ENCODE results near the gene TUSC1.
"Not testable (repeated sequence)": the region's sequence is repeated elsewhere in the genome, so short reads cannot be mapped to it uniquely, and the experiment has no call there.

TUSC1 gene

DNA sequence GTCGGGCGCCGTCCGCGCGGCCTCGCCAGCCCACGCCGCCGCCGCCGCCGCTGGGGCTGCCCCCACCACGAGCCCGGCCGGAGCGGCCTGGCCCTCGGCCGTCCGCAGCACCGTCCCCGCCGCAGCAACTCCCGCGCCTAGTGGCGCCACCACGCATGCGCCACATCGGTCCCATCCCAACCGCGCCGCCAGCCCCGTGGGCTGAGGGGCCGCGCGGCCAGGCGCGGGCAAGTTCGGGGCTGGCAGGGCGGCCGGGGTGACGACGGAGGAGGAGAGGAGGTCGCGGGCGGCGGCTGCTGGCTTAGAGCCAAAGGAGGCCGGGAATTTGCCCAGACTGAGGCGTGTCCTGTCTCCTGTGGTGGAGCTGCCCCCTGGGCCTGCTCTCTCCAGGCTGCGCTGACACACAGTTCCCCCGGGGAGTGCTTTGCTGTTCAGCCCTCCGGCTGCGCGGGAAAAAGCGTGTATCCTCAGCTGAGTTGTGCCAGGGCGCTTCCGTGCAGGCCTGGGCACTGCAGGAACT is at the start of gene TUSC1:
Gene TUSC1 (minus strand): TSS at position 298 of the 520 bp plus-strand sequence. CDS start 132 bp downstream, at position 166.
- Histone ChIP-seq H3K9me3 (ENCODE audit: low read length) (no peaks in the 10 kb centered on the region), H3K27me3 (ENCODE audit: insufficient read depth, low read length) (peaks cover 6% of the 10 kb centered on the region), H3K4me1 (ENCODE audit: insufficient read depth, low read length) (no peaks in the 10 kb centered on the region), H3K36me3 (ENCODE audit: insufficient read depth, low read length) (no peaks in the 10 kb centered on the region), H3K4me3 (ENCODE audit: low read length) (no peak within 1 kb of the TSS), H2AFZ (ENCODE audit: low read depth, low read length) (no peak within 1 kb of the TSS)

DNA sequence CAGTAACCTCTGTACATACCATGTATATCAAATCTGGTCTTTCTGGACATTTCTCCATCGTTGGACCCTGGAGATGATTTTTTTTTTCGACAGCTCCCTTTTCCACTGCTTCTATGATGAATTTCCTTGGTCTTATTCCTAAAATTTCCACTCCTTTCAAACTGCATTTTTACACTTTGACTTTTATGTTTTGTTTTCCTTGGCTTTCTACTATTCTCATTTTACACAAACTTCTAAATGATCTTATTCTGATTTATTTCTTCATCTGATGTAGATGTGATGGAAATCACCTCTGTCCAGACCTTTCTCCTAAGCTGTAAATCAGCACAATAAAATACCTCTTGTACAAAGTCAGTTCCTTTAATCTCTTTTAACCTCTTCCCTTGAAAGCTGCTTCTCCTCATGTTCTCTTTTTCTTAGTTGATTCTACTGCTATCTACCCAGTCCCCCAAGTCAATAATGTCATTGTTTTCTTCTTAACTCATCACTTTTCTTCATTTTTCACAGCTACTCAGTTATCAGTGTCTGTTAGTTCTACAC is 48.7 kb upstream of the TUSC1 start:
- Histone ChIP-seq H3K4me3 (ENCODE audit: low read length) (no peak overlapping the region), H3K36me3 (ENCODE audit: insufficient read depth, low read length) (no peaks in the 10 kb centered on the region), H3K9me3 (ENCODE audit: low read length) (no peaks in the 10 kb centered on the region), H3K27me3 (ENCODE audit: insufficient read depth, low read length) (no peaks in the 10 kb centered on the region), H3K4me1 (ENCODE audit: insufficient read depth, low read length) (no peaks in the 10 kb centered on the region), H2AFZ (ENCODE audit: low read depth, low read length) (no peak overlapping the region)

DNA sequence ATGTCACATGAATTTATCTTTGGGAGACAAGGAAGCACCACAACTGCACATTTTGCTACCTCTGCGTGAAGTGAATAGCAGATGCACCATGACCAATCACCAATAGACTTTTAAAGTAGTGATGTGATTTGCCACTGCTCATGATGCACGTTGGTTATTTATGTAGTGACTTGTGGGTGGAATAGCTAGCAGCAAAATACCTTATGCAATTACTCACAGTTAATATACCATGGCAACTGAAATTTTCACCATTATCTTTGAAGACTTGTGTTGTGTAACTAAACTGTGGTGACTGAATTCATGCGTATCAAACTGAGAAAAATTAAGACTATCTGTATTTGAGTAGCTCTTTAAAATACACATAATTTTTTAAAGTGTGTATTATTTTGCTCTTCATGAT is 46.2 kb upstream of the TUSC1 start:
- no peak overlapping the region for H3K4me3 ChIP-seq (ENCODE audit: low read length)
- no peaks in the 10 kb centered on the region for H3K27me3 ChIP-seq (ENCODE audit: insufficient read depth, low read length)
- H3K9me3 ChIP-seq (ENCODE audit: low read length): no peaks in the 10 kb centered on the region
- no peaks in the 10 kb centered on the region for H3K36me3 ChIP-seq (ENCODE audit: insufficient read depth, low read length)
- no peak overlapping the region for H2AFZ ChIP-seq (ENCODE audit: low read depth, low read length)
- H3K4me1 ChIP-seq (ENCODE audit: insufficient read depth, low read length): no peaks in the 10 kb centered on the region

DNA sequence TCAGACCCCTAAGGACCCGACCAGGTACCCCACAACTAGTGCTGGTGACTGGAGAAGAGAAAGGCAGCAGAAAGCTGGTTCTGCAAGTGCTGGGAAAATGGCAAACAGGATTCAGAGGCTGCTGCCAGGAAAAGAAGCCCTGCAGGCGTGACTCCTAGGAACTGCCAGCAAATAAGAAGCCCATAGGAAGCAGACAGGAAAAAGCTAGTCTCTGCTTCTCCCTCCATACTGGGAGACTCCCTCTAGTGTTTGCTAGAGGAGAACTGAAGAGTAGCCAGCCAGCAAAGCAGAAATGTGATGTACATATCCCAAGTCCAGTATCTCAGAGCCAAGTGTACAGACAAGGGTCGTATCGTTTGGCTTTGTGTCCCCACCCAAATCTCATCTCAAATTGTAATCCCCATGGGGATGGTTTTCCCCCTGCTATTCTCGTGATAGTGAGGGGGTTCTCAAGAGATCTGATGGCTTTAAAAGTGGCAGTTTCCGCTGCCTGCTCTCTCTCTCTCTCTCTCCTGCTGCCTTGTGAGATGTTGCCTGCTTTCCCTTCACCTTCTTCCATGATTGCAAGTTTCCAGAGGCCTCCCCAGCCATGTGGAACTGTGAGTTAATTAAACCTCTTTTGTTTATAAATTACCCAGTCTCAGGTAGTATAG is 38.1 kb upstream of the TUSC1 start:
- H3K36me3 ChIP-seq (ENCODE audit: insufficient read depth, low read length): no peaks in the 10 kb centered on the region
- H3K9me3 ChIP-seq (ENCODE audit: low read length): no peaks in the 10 kb centered on the region
- no peak overlapping the region for H2AFZ ChIP-seq (ENCODE audit: low read depth, low read length)
- no peak overlapping the region for H3K4me3 ChIP-seq (ENCODE audit: low read length)
- no peaks in the 10 kb centered on the region for H3K4me1 ChIP-seq (ENCODE audit: insufficient read depth, low read length)
- H3K27me3 ChIP-seq (ENCODE audit: insufficient read depth, low read length): no peaks in the 10 kb centered on the region

DNA sequence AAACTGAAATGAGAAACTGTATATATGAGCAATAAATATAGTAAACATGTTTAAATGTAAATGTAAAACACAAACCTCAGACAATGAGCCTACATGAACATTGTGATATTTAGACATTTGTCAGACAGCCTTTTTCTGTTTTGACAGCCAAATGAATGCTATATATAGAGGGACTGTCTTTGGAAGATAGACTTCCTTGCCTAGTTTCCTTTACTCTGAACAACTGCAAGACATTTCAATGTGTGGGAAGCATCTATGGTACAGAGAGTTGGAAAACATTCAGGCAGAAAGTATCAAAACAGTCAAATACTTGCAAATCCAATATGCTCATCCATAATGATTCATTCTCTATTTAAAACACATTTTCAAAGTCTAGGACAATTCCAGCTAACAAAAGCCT is 31.7 kb upstream of the TUSC1 start:
- H3K27me3 ChIP-seq (ENCODE audit: insufficient read depth, low read length): no peaks in the 10 kb centered on the region
- H3K4me1 ChIP-seq (ENCODE audit: insufficient read depth, low read length): no peaks in the 10 kb centered on the region
- H3K4me3 ChIP-seq (ENCODE audit: low read length): no peak overlapping the region
- H3K9me3 ChIP-seq (ENCODE audit: low read length): no peaks in the 10 kb centered on the region
- no peak overlapping the region for H2AFZ ChIP-seq (ENCODE audit: low read depth, low read length)
- H3K36me3 ChIP-seq (ENCODE audit: insufficient read depth, low read length): no peaks in the 10 kb centered on the region

DNA sequence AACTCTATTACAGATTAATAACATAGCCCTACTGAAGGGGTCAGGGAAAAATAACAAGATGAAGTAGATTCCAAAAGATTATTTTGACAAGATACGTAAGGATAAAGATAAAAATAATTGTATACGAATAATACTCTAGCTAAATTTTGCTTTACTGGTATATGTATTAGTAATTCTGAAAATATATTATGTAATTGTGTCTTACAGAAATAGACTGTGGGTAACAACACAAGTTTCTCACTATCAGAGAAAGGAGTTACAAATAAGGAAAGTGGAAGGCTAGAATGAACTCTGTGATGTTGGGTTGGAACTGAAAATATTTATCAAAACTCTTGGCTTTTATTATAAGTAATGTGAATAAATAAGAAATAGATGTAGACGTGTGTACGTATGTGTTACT is 26.6 kb upstream of the TUSC1 start:
- Histone ChIP-seq H2AFZ (ENCODE audit: low read depth, low read length) (no peak overlapping the region), H3K4me3 (ENCODE audit: low read length) (no peak overlapping the region), H3K9me3 (ENCODE audit: low read length) (no peaks in the 10 kb centered on the region), H3K27me3 (ENCODE audit: insufficient read depth, low read length) (no peaks in the 10 kb centered on the region), H3K36me3 (ENCODE audit: insufficient read depth, low read length) (no peaks in the 10 kb centered on the region), H3K4me1 (ENCODE audit: insufficient read depth, low read length) (no peaks in the 10 kb centered on the region)

DNA sequence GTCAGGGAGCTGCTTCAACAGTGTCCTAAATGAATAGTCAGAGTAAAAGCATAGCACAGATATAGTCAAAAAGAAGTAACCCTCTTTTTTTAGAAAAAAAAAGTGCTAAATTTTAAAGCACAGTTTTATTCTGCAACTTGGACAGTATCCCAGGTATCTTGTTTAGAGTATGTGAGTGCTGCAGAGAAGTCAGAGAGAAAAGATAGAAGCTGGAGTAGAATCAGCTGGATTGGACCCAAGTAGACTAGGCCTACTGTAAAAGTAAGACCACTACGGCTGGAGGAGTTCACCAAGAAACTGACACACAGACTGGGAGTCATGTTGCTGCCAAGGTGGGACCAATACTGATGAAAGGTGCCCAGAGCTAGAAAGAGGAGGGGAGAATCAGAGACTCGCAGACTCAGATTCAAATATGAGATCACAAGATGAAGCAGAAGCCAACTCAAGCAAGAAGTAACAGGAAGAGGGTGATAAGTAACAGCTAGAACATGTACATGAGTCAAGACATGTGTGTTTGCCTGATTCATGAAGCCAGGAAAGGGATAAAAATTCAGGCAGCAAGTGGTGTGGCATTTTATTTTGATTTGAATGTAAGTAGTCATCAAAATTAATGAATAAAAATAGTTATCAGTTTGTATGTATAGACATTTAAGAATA is 25.6 kb upstream of the TUSC1 start:
- H3K4me3 ChIP-seq (ENCODE audit: low read length): no peak overlapping the region
- H3K27me3 ChIP-seq (ENCODE audit: insufficient read depth, low read length): no peaks in the 10 kb centered on the region
- H3K9me3 ChIP-seq (ENCODE audit: low read length): no peaks in the 10 kb centered on the region
- H3K4me1 ChIP-seq (ENCODE audit: insufficient read depth, low read length): no peaks in the 10 kb centered on the region
- H3K36me3 ChIP-seq (ENCODE audit: insufficient read depth, low read length): no peaks in the 10 kb centered on the region
- no peak overlapping the region for H2AFZ ChIP-seq (ENCODE audit: low read depth, low read length)

DNA sequence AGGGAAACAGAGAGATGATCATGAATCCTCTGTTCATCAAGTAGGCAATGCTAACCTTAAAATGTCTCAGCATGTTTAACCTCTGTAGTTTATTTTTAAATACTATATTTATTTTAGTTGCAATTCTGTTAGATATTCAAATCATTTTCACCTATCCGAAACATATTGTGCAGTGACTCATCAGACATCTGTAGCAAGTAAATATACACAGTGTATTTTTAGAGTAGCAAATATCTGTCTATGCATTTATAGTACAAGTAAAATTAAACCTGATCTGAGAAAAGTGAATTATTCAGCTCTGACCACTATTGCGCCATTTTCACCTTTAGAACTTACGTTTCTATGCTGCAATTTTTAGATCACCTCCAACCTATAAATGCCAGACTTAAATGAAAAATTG is 24.3 kb upstream of the TUSC1 start:
- Histone ChIP-seq H3K27me3 (ENCODE audit: insufficient read depth, low read length) (no peaks in the 10 kb centered on the region), H2AFZ (ENCODE audit: low read depth, low read length) (no peak overlapping the region)

DNA sequence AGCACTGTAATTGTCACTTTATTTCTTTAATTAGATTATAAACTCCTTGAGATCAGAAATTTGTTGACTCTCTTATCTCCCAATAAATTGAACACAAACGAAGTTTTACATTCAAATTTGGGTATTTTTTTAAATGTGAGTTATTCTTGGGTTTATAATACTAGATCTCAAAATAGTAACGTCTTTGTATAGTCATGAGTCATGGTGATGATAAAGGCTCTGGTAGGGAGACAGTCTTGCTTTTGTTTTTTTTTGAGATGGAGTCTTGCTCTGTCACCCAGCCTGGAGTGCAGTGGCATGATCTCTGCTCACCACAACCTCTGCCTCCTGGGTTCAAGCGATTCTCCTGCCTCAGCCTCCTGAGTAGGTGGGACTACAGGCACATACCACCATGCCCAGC is 22.7 kb upstream of the TUSC1 start:
- H3K4me1 ChIP-seq (ENCODE audit: insufficient read depth, low read length); H3K27me3 ChIP-seq (ENCODE audit: insufficient read depth, low read length); H3K4me3 ChIP-seq (ENCODE audit: low read length); H3K36me3 ChIP-seq (ENCODE audit: insufficient read depth, low read length); H3K9me3 ChIP-seq (ENCODE audit: low read length); H2AFZ ChIP-seq (ENCODE audit: low read depth, low read length): not testable (repeated sequence)

More for the DNA sequence above, 24.3 kb upstream of the TUSC1 start:
- no peaks in the 10 kb centered on the region for H3K36me3 ChIP-seq (ENCODE audit: insufficient read depth, low read length)
- H3K4me3 ChIP-seq (ENCODE audit: low read length): no peak overlapping the region
- H3K4me1 ChIP-seq (ENCODE audit: insufficient read depth, low read length): no peaks in the 10 kb centered on the region
- no peaks in the 10 kb centered on the region for H3K9me3 ChIP-seq (ENCODE audit: low read length)

DNA sequence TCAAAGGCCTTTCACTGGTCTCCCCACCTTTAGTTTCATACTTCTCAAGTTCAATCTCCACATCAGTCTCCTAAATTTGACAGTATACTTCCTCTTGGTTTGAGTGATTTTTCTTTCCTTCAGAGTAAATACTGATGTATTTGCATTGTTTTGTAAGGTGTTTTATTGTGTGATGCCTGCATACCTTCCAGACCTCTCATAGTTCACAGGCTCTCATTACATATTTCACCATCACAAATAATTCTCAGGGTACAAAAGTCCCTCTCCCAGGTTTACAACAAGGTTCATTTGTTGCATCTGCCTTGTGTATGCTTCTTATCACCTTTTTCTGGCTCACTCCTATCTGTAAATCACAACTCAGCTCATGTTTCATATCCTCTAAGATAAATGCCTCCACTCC is 22.2 kb upstream of the TUSC1 start:
- H3K9me3 ChIP-seq (ENCODE audit: low read length): no peaks in the 10 kb centered on the region
- no peak overlapping the region for H3K4me3 ChIP-seq (ENCODE audit: low read length)
- no peaks in the 10 kb centered on the region for H3K27me3 ChIP-seq (ENCODE audit: insufficient read depth, low read length)

DNA sequence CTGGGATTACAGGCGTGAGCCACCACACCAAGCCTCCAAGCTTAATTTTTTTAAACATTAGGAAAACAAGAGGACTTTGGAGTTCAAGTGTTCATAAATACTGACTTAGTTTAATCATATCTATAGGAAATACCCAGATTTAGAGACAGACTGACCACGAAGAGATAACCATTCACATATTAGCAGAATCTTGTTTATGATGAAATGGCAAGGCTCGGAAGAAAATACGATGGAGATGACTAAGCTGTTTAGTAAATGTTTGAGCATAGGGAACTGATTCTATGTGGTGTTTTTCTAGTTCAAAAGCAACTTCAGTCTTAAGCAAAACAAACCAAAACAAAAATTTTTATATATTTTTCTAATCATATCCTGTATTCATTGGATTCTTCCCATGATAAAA is 13.5 kb upstream of the TUSC1 start:
- Histone ChIP-seq H3K36me3 (ENCODE audit: insufficient read depth, low read length) (no peaks in the 10 kb centered on the region), H3K4me3 (ENCODE audit: low read length) (no peak overlapping the region), H3K4me1 (ENCODE audit: insufficient read depth, low read length) (no peaks in the 10 kb centered on the region), H3K27me3 (ENCODE audit: insufficient read depth, low read length) (no peaks in the 10 kb centered on the region), H3K9me3 (ENCODE audit: low read length) (no peaks in the 10 kb centered on the region), H2AFZ (ENCODE audit: low read depth, low read length) (no peak overlapping the region)

More for the DNA sequence above, 22.2 kb upstream of the TUSC1 start:
- H3K36me3 ChIP-seq (ENCODE audit: insufficient read depth, low read length): no peaks in the 10 kb centered on the region
- no peaks in the 10 kb centered on the region for H3K4me1 ChIP-seq (ENCODE audit: insufficient read depth, low read length)
- no peak overlapping the region for H2AFZ ChIP-seq (ENCODE audit: low read depth, low read length)

DNA sequence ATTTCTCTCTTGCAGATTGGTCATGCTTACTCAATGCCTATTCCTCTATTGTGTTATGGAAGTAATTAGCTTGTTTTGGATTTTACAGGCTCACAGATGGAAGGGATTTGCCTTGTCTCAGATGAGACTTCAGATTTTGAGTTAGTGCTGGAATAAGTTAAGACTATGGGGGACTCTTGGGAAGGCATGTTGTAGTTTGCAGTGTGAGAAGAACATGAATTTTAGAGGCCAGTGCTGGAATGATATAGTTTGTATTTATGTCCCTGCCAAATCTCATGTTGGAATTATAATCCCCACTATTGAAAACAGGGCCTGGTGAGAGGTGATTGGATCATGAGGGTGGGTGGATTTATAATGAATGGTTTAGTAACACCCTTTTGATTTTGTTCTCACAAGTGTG is 6.1 kb upstream of the TUSC1 start:
- H3K36me3 ChIP-seq (ENCODE audit: insufficient read depth, low read length): no peaks in the 10 kb centered on the region
- H3K9me3 ChIP-seq (ENCODE audit: low read length): no peaks in the 10 kb centered on the region
- no peaks in the 10 kb centered on the region for H3K27me3 ChIP-seq (ENCODE audit: insufficient read depth, low read length)
- no peak overlapping the region for H3K4me3 ChIP-seq (ENCODE audit: low read length)
- H2AFZ ChIP-seq (ENCODE audit: low read depth, low read length): no peak overlapping the region
- H3K4me1 ChIP-seq (ENCODE audit: insufficient read depth, low read length): no peaks in the 10 kb centered on the region

DNA sequence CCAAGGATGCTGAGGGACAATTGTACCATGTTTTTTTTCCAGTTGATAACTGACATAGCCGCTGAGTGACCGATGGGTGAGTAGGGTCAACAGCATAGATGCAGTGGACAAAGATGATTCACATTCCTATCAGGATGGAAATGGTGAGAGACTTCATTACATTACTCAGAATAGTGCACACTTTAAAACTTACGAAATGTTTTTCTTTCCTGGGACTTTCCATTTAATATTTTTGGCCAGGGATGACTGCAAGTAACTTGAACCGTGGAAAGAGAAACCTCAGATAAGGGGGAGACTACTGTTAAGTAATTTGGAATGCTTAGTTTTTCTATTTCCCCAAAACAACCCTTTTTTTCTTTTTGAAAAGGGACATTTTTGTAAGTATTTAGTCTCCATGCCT is 3.0 kb upstream of the TUSC1 start:
- Histone ChIP-seq H2AFZ (ENCODE audit: low read depth, low read length) (no peak overlapping the region), H3K4me3 (ENCODE audit: low read length) (no peak overlapping the region), H3K9me3 (ENCODE audit: low read length) (no peaks in the 10 kb centered on the region)

More for the DNA sequence above, 3.0 kb upstream of the TUSC1 start:
- no peaks in the 10 kb centered on the region for H3K36me3 ChIP-seq (ENCODE audit: insufficient read depth, low read length)
- H3K4me1 ChIP-seq (ENCODE audit: insufficient read depth, low read length): no peaks in the 10 kb centered on the region
- H3K27me3 ChIP-seq (ENCODE audit: insufficient read depth, low read length): peaks cover 6% of the 10 kb centered on the region

Measured in neuron (in vitro differentiated cells).